ELR (cell line): Measurements from ENCODE around the gene UPF1.

Experiments
- DNase-seq: peaks from one replicate; pipeline ENCODE4 v3.0.0-alpha.2; 2015; ENCODE audit warnings: low read depth

The UPF1 gene

GRCh38 chr19:18875726-18876125 lies 44.0 kb downstream of the UPF1 start:
- no peak for DNase-seq

GRCh38 chr19:18876865-18877264 lies 45.1 kb downstream of the UPF1 start:
- no peak for DNase-seq

GRCh38 chr19:18878058-18878797 lies 46.5 kb downstream of the UPF1 start:
- DNase-seq, result no peak

- DNase-seq, result no peak
Measured at GRCh38 chr19:18878858-18879578, 47.3 kb downstream of the UPF1 start.

- peak; percentile 55 for DNase-seq
Measured at GRCh38 chr19:18879579-18880373, 48.0 kb downstream of the UPF1 start.

GRCh38 chr19:18881491-18881890 lies 49.7 kb downstream of the UPF1 start:
- DNase-seq, result no peak

GRCh38 chr19:18883526-18884304 lies 52.0 kb downstream of the UPF1 start:
- no peak for DNase-seq

- no peak for DNase-seq
Measured at GRCh38 chr19:18886972-18887371, 55.2 kb downstream of the UPF1 start.

GRCh38 chr19:18889949-18890745 lies 58.4 kb downstream of the UPF1 start:
- DNase-seq, result no peak

GRCh38 chr19:18893587-18894253 lies 62.0 kb downstream of the UPF1 start:
- no peak for DNase-seq

- peak; percentile 49 for DNase-seq
Measured at GRCh38 chr19:18894254-18895037, 62.7 kb downstream of the UPF1 start.

- peak; percentile 66 for DNase-seq
Measured at GRCh38 chr19:18895038-18895823, 63.5 kb downstream of the UPF1 start.

GRCh38 chr19:18895824-18896341 lies 64.1 kb downstream of the UPF1 start, which contains the start of gene CERS1:
CERS1 (minus strand) TSS chr19:18896158; CDS start chr19:18896072, 86 bp downstream.
- DNase-seq, result peak; percentile 34

- DNase-seq, result no peak
Measured at GRCh38 chr19:18896421-18896841, 64.7 kb downstream of the UPF1 start.

GRCh38 chr19:18897094-18898029 lies 65.6 kb downstream of the UPF1 start:
- no peak for DNase-seq

GRCh38 chr19:18898081-18898606 lies 66.4 kb downstream of the UPF1 start:
- DNase-seq, result peak; percentile 33
